H1 (cell line): ENCODE data around the gene GTPBP6.

Experiments used
- CEBPB ChIP-seq: IDR thresholded peaks from 2 replicates; pipeline ENCODE4 v1.6.1; 2012; ENCODE audit warnings: low read depth, low read length
- EZH2 ChIP-seq: fragments of 200-600 bp; sonication (generic); IDR thresholded peaks from 2 replicates; pipeline ENCODE4 v1.7.1; 2012; ENCODE audit warnings: low read depth, mild to moderate bottlenecking, moderate library complexity, low read length, inconsistent platforms; ENCODE audit not compliant: severe bottlenecking
- GTF2F1 ChIP-seq: IDR thresholded peaks from 2 replicates; pipeline ENCODE4 v1.6.1; 2012; ENCODE audit warnings: low read depth, low read length, improper control_type of control experiment, borderline replicate concordance
- POLR2A ChIP-seq, 2 experiments: IDR thresholded peaks; 1 replicate in 1 of 2; 2 replicates in 1 of 2; pipeline ENCODE4 v1.6.1; 2011; ENCODE audit warnings: low read depth in 2 of 2, low read length in 2 of 2, mild to moderate bottlenecking in 2 of 2; ENCODE audit errors: control extremely low read depth in 1 of 2
- POLR2AphosphoS5 ChIP-seq: IDR thresholded peaks from 2 replicates; pipeline ENCODE4 v1.6.1; 2011; ENCODE audit warnings: low read depth, low read length
- RAD21 ChIP-seq, 2 experiments: IDR thresholded peaks in 1 of 2; conservative IDR thresholded peaks in 1 of 2; 2 replicates each; pipeline ENCODE4 v1.6.1; 2011; ENCODE audit warnings: low read depth in 2 of 2, low read length in 2 of 2, improper control_type of control experiment in 1 of 2, inconsistent platforms in 1 of 2, mild to moderate bottlenecking in 1 of 2, moderate library complexity in 1 of 2
- SIRT6 ChIP-seq: IDR thresholded peaks from one replicate; pipeline ENCODE4 v1.7.1; 2012; ENCODE audit warnings: low read length, inconsistent platforms
- TAF1 ChIP-seq: IDR thresholded peaks from 2 replicates; pipeline ENCODE4 v1.6.1; 2011; ENCODE audit warnings: mild to moderate bottlenecking, low read depth, low read length
- YY1 ChIP-seq: IDR thresholded peaks from 2 replicates; pipeline ENCODE4 v1.6.1; 2011; ENCODE audit warnings: low read depth, mild to moderate bottlenecking, low read length
- TF ChIP-seq, protein P1 (sequence below), 3 experiments: IDR thresholded peaks; 1 replicate in 2 of 3; 2 replicates in 1 of 3; pipeline versions ENCODE4 v1.5.1 to v1.6.1; 2011; ENCODE audit warnings: low read length in 3 of 3, mild to moderate bottlenecking in 3 of 3, inconsistent platforms in 2 of 3, low read depth in 1 of 3, moderate library complexity in 1 of 3; ENCODE audit not compliant: insufficient read depth in 1 of 3; ENCODE audit errors: control extremely low read depth in 1 of 3
- TF ChIP-seq, protein P2 (sequence below): IDR thresholded peaks from 2 replicates; pipeline ENCODE4 v1.6.1; 2011; ENCODE audit warnings: low read length, improper control_type of control experiment

DNA sequence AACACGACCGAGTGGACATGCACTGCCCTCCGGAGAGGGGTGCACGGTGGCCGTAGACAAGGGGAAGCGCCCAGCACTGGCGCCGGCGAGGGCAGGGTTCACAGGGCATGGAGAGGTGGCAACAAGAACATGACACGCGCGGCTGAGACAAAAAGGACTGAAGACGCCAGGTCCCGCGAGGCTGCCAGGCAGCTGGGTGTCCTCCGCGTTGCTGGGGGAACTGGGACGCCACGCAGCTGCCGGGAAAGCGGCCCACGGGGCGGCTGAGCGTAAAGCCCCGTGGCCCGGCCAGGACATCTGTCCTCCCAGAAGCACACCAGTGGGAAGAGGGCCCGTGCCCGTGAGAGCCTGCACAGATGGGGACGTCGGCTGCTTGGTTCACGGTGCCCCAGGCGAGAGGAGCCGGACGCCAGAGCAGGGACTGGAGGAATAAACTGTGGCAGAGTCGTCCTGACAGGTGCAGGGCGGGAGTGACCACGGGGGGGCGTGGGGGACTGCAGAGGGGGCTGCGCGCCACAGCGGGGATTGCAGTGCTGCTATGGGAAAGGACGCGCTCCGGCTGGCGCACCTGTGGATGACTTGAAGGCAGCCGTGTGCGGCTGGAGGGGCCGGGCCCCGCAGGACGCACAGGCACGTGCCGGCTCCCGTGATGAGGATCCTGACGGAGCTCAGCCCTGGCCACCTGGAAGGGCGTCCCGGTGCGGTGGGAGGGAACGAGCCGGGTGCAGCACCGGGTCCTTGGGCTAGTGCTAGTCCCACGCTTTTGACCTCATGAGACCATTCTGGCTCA lies 32.1 kb upstream of the GTPBP6 start:
- TF ChIP-seq POLR2A (IDR thresholded peaks at IDR 0.05; ENCODE audit: control extremely low read depth in 1 of 2, low read depth in 2 of 2, low read length in 2 of 2) = no peak
- TF ChIP-seq, protein P1, sequence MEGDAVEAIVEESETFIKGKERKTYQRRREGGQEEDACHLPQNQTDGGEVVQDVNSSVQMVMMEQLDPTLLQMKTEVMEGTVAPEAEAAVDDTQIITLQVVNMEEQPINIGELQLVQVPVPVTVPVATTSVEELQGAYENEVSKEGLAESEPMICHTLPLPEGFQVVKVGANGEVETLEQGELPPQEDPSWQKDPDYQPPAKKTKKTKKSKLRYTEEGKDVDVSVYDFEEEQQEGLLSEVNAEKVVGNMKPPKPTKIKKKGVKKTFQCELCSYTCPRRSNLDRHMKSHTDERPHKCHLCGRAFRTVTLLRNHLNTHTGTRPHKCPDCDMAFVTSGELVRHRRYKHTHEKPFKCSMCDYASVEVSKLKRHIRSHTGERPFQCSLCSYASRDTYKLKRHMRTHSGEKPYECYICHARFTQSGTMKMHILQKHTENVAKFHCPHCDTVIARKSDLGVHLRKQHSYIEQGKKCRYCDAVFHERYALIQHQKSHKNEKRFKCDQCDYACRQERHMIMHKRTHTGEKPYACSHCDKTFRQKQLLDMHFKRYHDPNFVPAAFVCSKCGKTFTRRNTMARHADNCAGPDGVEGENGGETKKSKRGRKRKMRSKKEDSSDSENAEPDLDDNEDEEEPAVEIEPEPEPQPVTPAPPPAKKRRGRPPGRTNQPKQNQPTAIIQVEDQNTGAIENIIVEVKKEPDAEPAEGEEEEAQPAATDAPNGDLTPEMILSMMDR (IDR thresholded peaks at IDR 0.05; ENCODE audit: control extremely low read depth in 1 of 3, insufficient read depth in 1 of 3, low read depth in 1 of 3, low read length in 3 of 3) = no peak
- no peak for TF ChIP-seq CEBPB
- no peak for TF ChIP-seq YY1
- TF ChIP-seq POLR2AphosphoS5 = no peak
- no peak for TF ChIP-seq GTF2F1
- no peak for TF ChIP-seq RAD21 (IDR thresholded peaks at IDR 0.05 in 1 of 2, conservative IDR thresholded peaks at IDR 0.05 in 1 of 2; ENCODE audit: low read depth in 2 of 2, low read length in 2 of 2)
- TF ChIP-seq TAF1 = no peak
- TF ChIP-seq SIRT6 = no peak
- TF ChIP-seq EZH2 = no peak
- TF ChIP-seq, protein P2, sequence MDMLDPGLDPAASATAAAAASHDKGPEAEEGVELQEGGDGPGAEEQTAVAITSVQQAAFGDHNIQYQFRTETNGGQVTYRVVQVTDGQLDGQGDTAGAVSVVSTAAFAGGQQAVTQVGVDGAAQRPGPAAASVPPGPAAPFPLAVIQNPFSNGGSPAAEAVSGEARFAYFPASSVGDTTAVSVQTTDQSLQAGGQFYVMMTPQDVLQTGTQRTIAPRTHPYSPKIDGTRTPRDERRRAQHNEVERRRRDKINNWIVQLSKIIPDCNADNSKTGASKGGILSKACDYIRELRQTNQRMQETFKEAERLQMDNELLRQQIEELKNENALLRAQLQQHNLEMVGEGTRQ = no peak
